ENCODE data around the gene LCN2.
"Not testable (repeated sequence)": the region's sequence is repeated elsewhere in the genome, so short reads cannot be mapped to it uniquely, and the experiment has no call there.

The LCN2 gene

GRCh38 chr9:128127990-128128835, 21.0 kb upstream of the LCN2 start:
- DNase-seq (ENCODE audit: low read depth in 2 of 2): peak; percentile 80 to 83

- no peak for DNase-seq (ENCODE audit: low read depth in 2 of 2)
Measured at GRCh38 chr9:128128836-128129590, 20.2 kb upstream of the LCN2 start.

- peak in 1 of 2 donors; percentile 47 for DNase-seq (ENCODE audit: low read depth in 2 of 2)
Measured at GRCh38 chr9:128129976-128130590, 19.2 kb upstream of the LCN2 start.

- not testable (repeated sequence) for DNase-seq (ENCODE audit: low read depth in 2 of 2)
Measured at GRCh38 chr9:128130651-128131050, 18.6 kb upstream of the LCN2 start.

- not testable (repeated sequence) for DNase-seq (ENCODE audit: low read depth in 2 of 2)
Measured at GRCh38 chr9:128131346-128131745, 17.9 kb upstream of the LCN2 start.

- not testable (repeated sequence) for DNase-seq (ENCODE audit: low read depth in 2 of 2)
Measured at GRCh38 chr9:128132139-128132538, 17.1 kb upstream of the LCN2 start.

- not testable (repeated sequence) for DNase-seq (ENCODE audit: low read depth in 2 of 2)
Measured at GRCh38 chr9:128135561-128135960, 13.7 kb upstream of the LCN2 start.

GRCh38 chr9:128136816-128137793, 12.1 kb upstream of the LCN2 start:
- DNase-seq (ENCODE audit: low read depth in 2 of 2): no peak

GRCh38 chr9:128138001-128138400, 11.3 kb upstream of the LCN2 start:
- DNase-seq (ENCODE audit: low read depth in 2 of 2): no peak

- no peak for DNase-seq (ENCODE audit: low read depth in 2 of 2)
Measured at GRCh38 chr9:128139621-128140020, 9.6 kb upstream of the LCN2 start.

- no peak for DNase-seq (ENCODE audit: low read depth in 2 of 2)
Measured at GRCh38 chr9:128141604-128142003, 7.6 kb upstream of the LCN2 start.

- DNase-seq (ENCODE audit: low read depth in 2 of 2): no peak
Measured at GRCh38 chr9:128142061-128142460, 7.2 kb upstream of the LCN2 start.

GRCh38 chr9:128142596-128142995, 6.7 kb upstream of the LCN2 start:
- DNase-seq (ENCODE audit: low read depth in 2 of 2): no peak

GRCh38 chr9:128143525-128144238, 5.6 kb upstream of the LCN2 start:
- DNase-seq (ENCODE audit: low read depth in 2 of 2): no peak

GRCh38 chr9:128144239-128145181, 4.7 kb upstream of the LCN2 start:
- DNase-seq (ENCODE audit: low read depth in 2 of 2): no peak

GRCh38 chr9:128145536-128145935, 3.7 kb upstream of the LCN2 start:
- DNase-seq (ENCODE audit: low read depth in 2 of 2): no peak

- DNase-seq (ENCODE audit: low read depth in 2 of 2): no peak
Measured at GRCh38 chr9:128145951-128146351, 3.3 kb upstream of the LCN2 start.

- DNase-seq (ENCODE audit: low read depth in 2 of 2): no peak
Measured at GRCh38 chr9:128146591-128147120, 2.6 kb upstream of the LCN2 start.

GRCh38 chr9:128148509-128149000, 698 bp upstream of the LCN2 start:
- DNase-seq (ENCODE audit: low read depth in 2 of 2): no peak
